Measurements from ENCODE around the gene TMEM42.

The TMEM42 gene

DNA sequence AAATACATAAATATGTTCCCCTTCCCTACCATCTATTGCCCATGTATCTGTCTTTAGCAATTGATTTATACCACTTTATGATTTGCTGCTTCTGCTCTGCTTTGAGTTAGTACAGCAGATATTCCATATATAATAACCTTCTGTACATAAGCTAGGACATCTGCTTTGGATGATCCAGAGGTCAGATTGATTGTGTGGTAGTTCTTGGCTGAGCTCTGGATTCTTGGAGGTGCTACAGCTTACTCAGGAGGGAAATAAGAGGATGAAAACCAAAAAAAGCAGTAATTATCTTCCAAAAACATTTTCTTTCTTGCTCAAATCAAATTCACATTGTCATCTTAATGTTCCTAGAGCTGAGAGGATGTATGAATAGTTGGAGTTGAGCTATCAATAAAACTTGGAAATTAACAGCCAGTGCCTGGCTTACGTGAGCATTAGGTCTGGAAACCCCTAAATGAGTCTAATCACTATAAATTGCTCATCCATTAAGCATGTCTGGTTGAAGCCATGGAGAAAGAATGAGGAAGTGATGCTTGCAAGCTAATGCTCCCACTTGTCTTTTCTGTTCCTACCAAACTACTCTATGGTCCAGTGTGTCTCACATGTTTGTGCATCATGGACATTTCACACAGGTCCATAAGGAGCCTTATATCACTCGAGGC, 36.3 kb upstream of the TMEM42 start (continued):
- TF ChIP-seq CREB5 (CRISPR knock-in tag; IDR thresholded peaks at IDR 0.05; ENCODE audit: low read depth) (peak; percentile 96), ISL1 (CRISPR knock-in tag; IDR thresholded peaks at IDR 0.05) (peak; percentile 96), TOX (CRISPR knock-in tag; IDR thresholded peaks at IDR 0.05; ENCODE audit: borderline replicate concordance) (no peak), ZNF70 (CRISPR knock-in tag; IDR thresholded peaks at IDR 0.05) (no peak), BACH2 (CRISPR knock-in tag; IDR thresholded peaks at IDR 0.05; ENCODE audit: borderline replicate concordance) (no peak), ESRRG (CRISPR knock-in tag; IDR thresholded peaks at IDR 0.05) (peak; percentile 83; the same call in 1 of the 2 replicates), TCF4 (CRISPR knock-in tag; IDR thresholded peaks at IDR 0.05; ENCODE audit: borderline replicate concordance) (peak; percentile 97), OSR1 (CRISPR knock-in tag; IDR thresholded peaks at IDR 0.05) (no peak), SNAI2 (CRISPR knock-in tag; IDR thresholded peaks at IDR 0.05) (peak; percentile 80; the same call in 1 of the 2 replicates)
- TF ChIP-seq, protein P1, sequence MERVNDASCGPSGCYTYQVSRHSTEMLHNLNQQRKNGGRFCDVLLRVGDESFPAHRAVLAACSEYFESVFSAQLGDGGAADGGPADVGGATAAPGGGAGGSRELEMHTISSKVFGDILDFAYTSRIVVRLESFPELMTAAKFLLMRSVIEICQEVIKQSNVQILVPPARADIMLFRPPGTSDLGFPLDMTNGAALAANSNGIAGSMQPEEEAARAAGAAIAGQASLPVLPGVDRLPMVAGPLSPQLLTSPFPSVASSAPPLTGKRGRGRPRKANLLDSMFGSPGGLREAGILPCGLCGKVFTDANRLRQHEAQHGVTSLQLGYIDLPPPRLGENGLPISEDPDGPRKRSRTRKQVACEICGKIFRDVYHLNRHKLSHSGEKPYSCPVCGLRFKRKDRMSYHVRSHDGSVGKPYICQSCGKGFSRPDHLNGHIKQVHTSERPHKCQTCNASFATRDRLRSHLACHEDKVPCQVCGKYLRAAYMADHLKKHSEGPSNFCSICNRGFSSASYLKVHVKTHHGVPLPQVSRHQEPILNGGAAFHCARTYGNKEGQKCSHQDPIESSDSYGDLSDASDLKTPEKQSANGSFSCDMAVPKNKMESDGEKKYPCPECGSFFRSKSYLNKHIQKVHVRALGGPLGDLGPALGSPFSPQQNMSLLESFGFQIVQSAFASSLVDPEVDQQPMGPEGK (CRISPR knock-in tag; IDR thresholded peaks at IDR 0.05; ENCODE audit: borderline replicate concordance): no peak
- TF ChIP-seq, protein P2, sequence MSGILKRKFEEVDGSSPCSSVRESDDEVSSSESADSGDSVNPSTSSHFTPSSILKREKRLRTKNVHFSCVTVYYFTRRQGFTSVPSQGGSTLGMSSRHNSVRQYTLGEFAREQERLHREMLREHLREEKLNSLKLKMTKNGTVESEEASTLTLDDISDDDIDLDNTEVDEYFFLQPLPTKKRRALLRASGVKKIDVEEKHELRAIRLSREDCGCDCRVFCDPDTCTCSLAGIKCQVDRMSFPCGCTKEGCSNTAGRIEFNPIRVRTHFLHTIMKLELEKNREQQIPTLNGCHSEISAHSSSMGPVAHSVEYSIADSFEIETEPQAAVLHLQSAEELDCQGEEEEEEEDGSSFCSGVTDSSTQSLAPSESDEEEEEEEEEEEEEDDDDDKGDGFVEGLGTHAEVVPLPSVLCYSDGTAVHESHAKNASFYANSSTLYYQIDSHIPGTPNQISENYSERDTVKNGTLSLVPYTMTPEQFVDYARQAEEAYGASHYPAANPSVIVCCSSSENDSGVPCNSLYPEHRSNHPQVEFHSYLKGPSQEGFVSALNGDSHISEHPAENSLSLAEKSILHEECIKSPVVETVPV (CRISPR knock-in tag; IDR thresholded peaks at IDR 0.05): peak; percentile 91

GRCh38 chr3:44827196-44827595, 34.5 kb upstream of the TMEM42 start:
- TF ChIP-seq ZFP30 (CRISPR knock-in tag; IDR thresholded peaks at IDR 0.05) (no peak), ZC3H10 (CRISPR knock-in tag; IDR thresholded peaks at IDR 0.05) (no peak), ESRRG (CRISPR knock-in tag; IDR thresholded peaks at IDR 0.05) (no peak)
- TF ChIP-seq, protein P2 (CRISPR knock-in tag; IDR thresholded peaks at IDR 0.05): no peak
- TF ChIP-seq, protein P1 (CRISPR knock-in tag; IDR thresholded peaks at IDR 0.05; ENCODE audit: borderline replicate concordance): no peak
- ATAC-seq: no peak

- ATAC-seq: no peak
- TF ChIP-seq ZNF565 (CRISPR knock-in tag; conservative IDR thresholded peaks at IDR 0.05; ENCODE audit: low read depth) (no peak), TCF4 (CRISPR knock-in tag; IDR thresholded peaks at IDR 0.05; ENCODE audit: borderline replicate concordance) (no peak), TOX (CRISPR knock-in tag; IDR thresholded peaks at IDR 0.05; ENCODE audit: borderline replicate concordance) (no peak), CREB5 (CRISPR knock-in tag; IDR thresholded peaks at IDR 0.05; ENCODE audit: low read depth) (no peak), RARB (CRISPR knock-in tag; IDR thresholded peaks at IDR 0.05) (no peak)
- TF ChIP-seq, protein P3, sequence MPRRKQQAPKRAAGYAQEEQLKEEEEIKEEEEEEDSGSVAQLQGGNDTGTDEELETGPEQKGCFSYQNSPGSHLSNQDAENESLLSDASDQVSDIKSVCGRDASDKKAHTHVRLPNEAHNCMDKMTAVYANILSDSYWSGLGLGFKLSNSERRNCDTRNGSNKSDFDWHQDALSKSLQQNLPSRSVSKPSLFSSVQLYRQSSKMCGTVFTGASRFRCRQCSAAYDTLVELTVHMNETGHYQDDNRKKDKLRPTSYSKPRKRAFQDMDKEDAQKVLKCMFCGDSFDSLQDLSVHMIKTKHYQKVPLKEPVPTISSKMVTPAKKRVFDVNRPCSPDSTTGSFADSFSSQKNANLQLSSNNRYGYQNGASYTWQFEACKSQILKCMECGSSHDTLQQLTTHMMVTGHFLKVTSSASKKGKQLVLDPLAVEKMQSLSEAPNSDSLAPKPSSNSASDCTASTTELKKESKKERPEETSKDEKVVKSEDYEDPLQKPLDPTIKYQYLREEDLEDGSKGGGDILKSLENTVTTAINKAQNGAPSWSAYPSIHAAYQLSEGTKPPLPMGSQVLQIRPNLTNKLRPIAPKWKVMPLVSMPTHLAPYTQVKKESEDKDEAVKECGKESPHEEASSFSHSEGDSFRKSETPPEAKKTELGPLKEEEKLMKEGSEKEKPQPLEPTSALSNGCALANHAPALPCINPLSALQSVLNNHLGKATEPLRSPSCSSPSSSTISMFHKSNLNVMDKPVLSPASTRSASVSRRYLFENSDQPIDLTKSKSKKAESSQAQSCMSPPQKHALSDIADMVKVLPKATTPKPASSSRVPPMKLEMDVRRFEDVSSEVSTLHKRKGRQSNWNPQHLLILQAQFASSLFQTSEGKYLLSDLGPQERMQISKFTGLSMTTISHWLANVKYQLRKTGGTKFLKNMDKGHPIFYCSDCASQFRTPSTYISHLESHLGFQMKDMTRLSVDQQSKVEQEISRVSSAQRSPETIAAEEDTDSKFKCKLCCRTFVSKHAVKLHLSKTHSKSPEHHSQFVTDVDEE (CRISPR knock-in tag; IDR thresholded peaks at IDR 0.05): no peak
- TF ChIP-seq, protein P4, sequence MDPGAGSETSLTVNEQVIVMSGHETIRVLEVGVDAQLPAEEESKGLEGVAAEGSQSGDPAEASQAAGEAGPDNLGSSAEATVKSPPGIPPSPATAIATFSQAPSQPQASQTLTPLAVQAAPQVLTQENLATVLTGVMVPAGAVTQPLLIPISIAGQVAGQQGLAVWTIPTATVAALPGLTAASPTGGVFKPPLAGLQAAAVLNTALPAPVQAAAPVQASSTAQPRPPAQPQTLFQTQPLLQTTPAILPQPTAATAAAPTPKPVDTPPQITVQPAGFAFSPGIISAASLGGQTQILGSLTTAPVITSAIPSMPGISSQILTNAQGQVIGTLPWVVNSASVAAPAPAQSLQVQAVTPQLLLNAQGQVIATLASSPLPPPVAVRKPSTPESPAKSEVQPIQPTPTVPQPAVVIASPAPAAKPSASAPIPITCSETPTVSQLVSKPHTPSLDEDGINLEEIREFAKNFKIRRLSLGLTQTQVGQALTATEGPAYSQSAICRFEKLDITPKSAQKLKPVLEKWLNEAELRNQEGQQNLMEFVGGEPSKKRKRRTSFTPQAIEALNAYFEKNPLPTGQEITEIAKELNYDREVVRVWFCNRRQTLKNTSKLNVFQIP (CRISPR knock-in tag; IDR thresholded peaks at IDR 0.05; ENCODE audit: borderline replicate concordance, low read depth): no peak
- TF ChIP-seq, protein P1 (CRISPR knock-in tag; IDR thresholded peaks at IDR 0.05; ENCODE audit: borderline replicate concordance): no peak
- TF ChIP-seq, protein P2 (CRISPR knock-in tag; IDR thresholded peaks at IDR 0.05): no peak
Measured at GRCh38 chr3:44831232-44831631, 30.5 kb upstream of the TMEM42 start.

All from SK-N-SH treated with all-trans-retinoic acid at 6 μM for 48 hours (cell line).